Mammary epithelial cell (primary cell): ENCODE measurements around the gene PTPN21.

Source experiments
- EZH2 ChIP-seq: IDR thresholded peaks from 2 replicates; pipeline ENCODE4 v1.6.1; 2012; ENCODE audit warnings: low read length, inconsistent platforms, borderline replicate concordance
- TF ChIP-seq, protein P1 (sequence below), 2 donors: IDR thresholded peaks in 1 of 2; conservative IDR thresholded peaks in 1 of 2; 2 replicates each; pipeline ENCODE4 v1.5.1; 2011 to 2012; ENCODE audit warnings: inconsistent platforms in 2 of 2, low read length in 2 of 2, mild to moderate bottlenecking in 2 of 2, control low read depth in 1 of 2, low read depth in 1 of 2; ENCODE audit not compliant: insufficient read depth in 1 of 2; ENCODE audit errors: extremely low read depth in 1 of 2

DNA sequence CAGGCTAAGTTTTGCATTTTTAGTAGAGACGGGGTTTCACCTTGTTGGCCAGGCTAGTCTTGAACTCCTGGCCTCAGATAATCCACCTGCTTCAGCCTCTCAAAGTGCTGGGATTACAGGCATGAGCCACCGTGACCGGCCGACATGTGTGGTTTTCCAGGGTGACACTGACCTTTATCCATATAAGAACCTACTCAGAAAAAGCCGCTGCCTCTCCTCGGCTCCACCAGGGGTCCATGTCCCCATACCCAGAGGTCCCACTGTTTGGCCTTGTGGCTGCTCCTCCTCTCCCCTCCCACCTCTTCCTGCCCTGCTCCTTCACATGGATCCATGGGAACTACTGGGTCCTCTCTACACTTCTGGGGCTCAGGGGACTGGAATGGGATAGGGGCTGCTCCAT is 64.6 kb downstream of the PTPN21 start:
- TF ChIP-seq, protein P1, sequence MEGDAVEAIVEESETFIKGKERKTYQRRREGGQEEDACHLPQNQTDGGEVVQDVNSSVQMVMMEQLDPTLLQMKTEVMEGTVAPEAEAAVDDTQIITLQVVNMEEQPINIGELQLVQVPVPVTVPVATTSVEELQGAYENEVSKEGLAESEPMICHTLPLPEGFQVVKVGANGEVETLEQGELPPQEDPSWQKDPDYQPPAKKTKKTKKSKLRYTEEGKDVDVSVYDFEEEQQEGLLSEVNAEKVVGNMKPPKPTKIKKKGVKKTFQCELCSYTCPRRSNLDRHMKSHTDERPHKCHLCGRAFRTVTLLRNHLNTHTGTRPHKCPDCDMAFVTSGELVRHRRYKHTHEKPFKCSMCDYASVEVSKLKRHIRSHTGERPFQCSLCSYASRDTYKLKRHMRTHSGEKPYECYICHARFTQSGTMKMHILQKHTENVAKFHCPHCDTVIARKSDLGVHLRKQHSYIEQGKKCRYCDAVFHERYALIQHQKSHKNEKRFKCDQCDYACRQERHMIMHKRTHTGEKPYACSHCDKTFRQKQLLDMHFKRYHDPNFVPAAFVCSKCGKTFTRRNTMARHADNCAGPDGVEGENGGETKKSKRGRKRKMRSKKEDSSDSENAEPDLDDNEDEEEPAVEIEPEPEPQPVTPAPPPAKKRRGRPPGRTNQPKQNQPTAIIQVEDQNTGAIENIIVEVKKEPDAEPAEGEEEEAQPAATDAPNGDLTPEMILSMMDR (conservative IDR thresholded peaks at IDR 0.05 in 1 of 2, IDR thresholded peaks at IDR 0.05 in 1 of 2; ENCODE audit: extremely low read depth in 1 of 2, insufficient read depth in 1 of 2, low read depth in 1 of 2, low read length in 2 of 2) = no peak
- TF ChIP-seq EZH2 = no peak
